ENCODE results near the gene TRAPPC10.

- TF ChIP-seq, protein P1, sequence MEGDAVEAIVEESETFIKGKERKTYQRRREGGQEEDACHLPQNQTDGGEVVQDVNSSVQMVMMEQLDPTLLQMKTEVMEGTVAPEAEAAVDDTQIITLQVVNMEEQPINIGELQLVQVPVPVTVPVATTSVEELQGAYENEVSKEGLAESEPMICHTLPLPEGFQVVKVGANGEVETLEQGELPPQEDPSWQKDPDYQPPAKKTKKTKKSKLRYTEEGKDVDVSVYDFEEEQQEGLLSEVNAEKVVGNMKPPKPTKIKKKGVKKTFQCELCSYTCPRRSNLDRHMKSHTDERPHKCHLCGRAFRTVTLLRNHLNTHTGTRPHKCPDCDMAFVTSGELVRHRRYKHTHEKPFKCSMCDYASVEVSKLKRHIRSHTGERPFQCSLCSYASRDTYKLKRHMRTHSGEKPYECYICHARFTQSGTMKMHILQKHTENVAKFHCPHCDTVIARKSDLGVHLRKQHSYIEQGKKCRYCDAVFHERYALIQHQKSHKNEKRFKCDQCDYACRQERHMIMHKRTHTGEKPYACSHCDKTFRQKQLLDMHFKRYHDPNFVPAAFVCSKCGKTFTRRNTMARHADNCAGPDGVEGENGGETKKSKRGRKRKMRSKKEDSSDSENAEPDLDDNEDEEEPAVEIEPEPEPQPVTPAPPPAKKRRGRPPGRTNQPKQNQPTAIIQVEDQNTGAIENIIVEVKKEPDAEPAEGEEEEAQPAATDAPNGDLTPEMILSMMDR (IDR thresholded peaks at IDR 0.05; ENCODE audit: low read depth, low read length, poor library complexity, severe bottlenecking), result no peak
- no peak for TF ChIP-seq EZH2phosphoT487 (IDR thresholded peaks at IDR 0.05; ENCODE audit: borderline replicate concordance, low read length)
These were observed 40.2 kb upstream of the TRAPPC10 start for GRCh38 chr21:43971992-43972255.
